ENCODE measurements around the gene THAP3.

The THAP3 gene

DNA sequence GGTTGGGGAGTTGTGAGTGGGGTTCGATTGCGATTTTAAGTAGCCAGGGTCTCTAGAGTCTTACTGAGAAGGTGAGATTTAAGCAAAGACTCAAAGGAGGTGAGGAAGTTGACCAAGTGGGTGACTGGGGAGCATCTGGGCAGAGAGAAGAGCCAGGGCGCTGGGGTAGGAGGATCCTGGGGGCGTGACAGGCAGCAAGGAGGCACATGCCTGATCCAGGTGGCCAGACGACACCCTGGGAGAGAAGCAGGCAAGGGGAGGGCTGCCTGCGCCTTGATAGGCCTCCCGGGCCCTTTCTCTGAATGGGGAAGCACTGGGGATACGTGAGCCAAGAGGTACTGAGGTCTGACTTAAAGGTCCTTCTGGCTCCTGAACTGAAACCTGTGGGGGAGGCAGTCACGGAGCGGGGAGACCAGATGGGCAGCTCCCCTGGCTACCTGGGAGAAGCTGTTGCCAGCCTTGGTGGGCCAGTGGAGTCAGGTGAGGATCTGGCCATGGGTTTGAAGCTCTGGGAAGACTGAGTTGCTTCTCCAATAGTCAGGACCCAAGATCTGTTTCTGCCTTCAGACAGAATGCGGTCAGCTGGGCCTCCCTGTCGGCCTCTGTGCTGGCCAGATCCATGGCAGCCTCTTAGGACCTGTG is 39.5 kb upstream of the THAP3 start:
- H3K4me1 ChIP-seq (ENCODE audit: insufficient read depth, low read length), result peaks cover 22% of the 10 kb centered on the region
- H3K9me3 ChIP-seq (ENCODE audit: insufficient read depth, low read length, severe bottlenecking), result no peaks in the 10 kb centered on the region
- no peak overlapping the region for H3K4me2 ChIP-seq (ENCODE audit: insufficient read depth, low read length)
- H3K27ac ChIP-seq (ENCODE audit: low read length), result no peak overlapping the region
- H3K9ac ChIP-seq (ENCODE audit: low read depth, low read length), result no peak overlapping the region
- TF ChIP-seq, protein P1, sequence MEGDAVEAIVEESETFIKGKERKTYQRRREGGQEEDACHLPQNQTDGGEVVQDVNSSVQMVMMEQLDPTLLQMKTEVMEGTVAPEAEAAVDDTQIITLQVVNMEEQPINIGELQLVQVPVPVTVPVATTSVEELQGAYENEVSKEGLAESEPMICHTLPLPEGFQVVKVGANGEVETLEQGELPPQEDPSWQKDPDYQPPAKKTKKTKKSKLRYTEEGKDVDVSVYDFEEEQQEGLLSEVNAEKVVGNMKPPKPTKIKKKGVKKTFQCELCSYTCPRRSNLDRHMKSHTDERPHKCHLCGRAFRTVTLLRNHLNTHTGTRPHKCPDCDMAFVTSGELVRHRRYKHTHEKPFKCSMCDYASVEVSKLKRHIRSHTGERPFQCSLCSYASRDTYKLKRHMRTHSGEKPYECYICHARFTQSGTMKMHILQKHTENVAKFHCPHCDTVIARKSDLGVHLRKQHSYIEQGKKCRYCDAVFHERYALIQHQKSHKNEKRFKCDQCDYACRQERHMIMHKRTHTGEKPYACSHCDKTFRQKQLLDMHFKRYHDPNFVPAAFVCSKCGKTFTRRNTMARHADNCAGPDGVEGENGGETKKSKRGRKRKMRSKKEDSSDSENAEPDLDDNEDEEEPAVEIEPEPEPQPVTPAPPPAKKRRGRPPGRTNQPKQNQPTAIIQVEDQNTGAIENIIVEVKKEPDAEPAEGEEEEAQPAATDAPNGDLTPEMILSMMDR (IDR thresholded peaks at IDR 0.05; ENCODE audit: borderline replicate concordance, extremely low read depth, low read length, poor library complexity, severe bottlenecking), result no peak
- no peak for TF ChIP-seq EZH2 (IDR thresholded peaks at IDR 0.05; ENCODE audit: borderline replicate concordance, low read depth, low read length, severe bottlenecking)
- H3K79me2 ChIP-seq (ENCODE audit: insufficient read depth, low read length), result peaks cover 23% of the 10 kb centered on the region
- peaks cover 54% of the 10 kb centered on the region for H4K20me1 ChIP-seq (ENCODE audit: insufficient read depth, low read length)
- no peak overlapping the region for H3K4me3 ChIP-seq (ENCODE audit: low read depth in 1 of 2, low read length in 2 of 2)
- H3K27me3 ChIP-seq (ENCODE audit: insufficient read depth, low read length, poor library complexity), result no peaks in the 10 kb centered on the region
- H3K36me3 ChIP-seq (ENCODE audit: insufficient read depth, low read length), result peaks cover 46% of the 10 kb centered on the region
- H2AFZ ChIP-seq (ENCODE audit: low read depth, low read length), result no peak overlapping the region
- ATAC-seq (ENCODE audit: insufficient read depth, low read depth) (no peak), DNase-seq (no peak)

DNA sequence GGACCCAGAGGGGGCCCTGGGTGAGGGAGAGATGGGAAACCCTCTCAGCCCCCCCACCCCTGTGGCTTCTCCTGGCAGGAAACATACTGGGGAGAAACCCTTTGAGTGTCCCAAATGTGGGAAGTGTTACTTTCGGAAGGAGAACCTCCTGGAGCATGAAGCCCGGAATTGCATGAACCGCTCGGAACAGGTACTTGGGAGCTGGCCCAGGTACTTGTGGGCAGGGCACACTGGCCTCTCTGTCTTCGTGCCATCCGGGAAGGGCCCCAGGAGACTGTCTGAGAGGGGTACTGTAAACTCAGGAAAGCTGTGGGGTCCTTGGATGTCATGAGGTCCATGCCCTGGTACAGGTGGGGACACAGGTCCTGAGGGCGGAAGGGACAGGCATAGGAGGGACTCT is 38.8 kb upstream of the THAP3 start:
- no peak overlapping the region for H3K9ac ChIP-seq (ENCODE audit: low read depth, low read length)
- ATAC-seq (ENCODE audit: insufficient read depth, low read depth), result no peak

DNA sequence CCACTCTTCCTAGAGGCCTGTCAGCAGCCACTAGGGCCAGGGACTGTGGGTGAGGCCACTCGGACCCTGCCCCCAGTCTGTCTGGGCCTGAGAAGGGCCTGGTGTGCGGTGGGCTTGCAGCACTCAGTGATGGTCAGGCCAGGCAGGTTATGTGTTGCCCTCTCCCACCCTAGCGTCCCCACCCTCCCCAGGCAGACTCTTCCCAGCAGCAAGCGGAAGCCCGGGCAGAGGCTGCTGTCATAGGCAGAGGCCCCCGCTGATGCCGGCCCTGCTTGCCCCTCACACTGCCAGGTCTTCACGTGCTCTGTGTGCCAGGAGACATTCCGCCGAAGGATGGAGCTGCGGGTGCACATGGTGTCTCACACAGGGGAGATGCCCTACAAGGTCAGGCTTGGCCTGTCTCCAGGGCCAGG is 38.3 kb upstream of the THAP3 start:
- Histone ChIP-seq H3K27me3 (ENCODE audit: insufficient read depth, low read length, poor library complexity) (no peaks in the 10 kb centered on the region), H3K4me2 (ENCODE audit: insufficient read depth, low read length) (no peak overlapping the region), H3K9me3 (ENCODE audit: insufficient read depth, low read length, severe bottlenecking) (no peaks in the 10 kb centered on the region), H3K36me3 (ENCODE audit: insufficient read depth, low read length) (peaks cover 58% of the 10 kb centered on the region), H3K9ac (ENCODE audit: low read depth, low read length) (no peak overlapping the region), H3K4me1 (ENCODE audit: insufficient read depth, low read length) (peaks cover 11% of the 10 kb centered on the region), H2AFZ (ENCODE audit: low read depth, low read length) (no peak overlapping the region), H3K4me3 (ENCODE audit: low read depth in 1 of 2, low read length in 2 of 2) (no peak overlapping the region), H4K20me1 (ENCODE audit: insufficient read depth, low read length) (peaks cover 55% of the 10 kb centered on the region), H3K79me2 (ENCODE audit: insufficient read depth, low read length) (peaks cover 11% of the 10 kb centered on the region), H3K27ac (ENCODE audit: low read length) (no peak overlapping the region)
- ATAC-seq (ENCODE audit: insufficient read depth, low read depth), result no peak
- no peak for DNase-seq
- TF ChIP-seq, protein P1 (IDR thresholded peaks at IDR 0.05; ENCODE audit: borderline replicate concordance, extremely low read depth, low read length, poor library complexity, severe bottlenecking), result no peak
- TF ChIP-seq EZH2 (IDR thresholded peaks at IDR 0.05; ENCODE audit: borderline replicate concordance, low read depth, low read length, severe bottlenecking), result no peak

More for the DNA sequence above, 38.8 kb upstream of the THAP3 start:
- Histone ChIP-seq H3K79me2 (ENCODE audit: insufficient read depth, low read length) (peaks cover 16% of the 10 kb centered on the region), H2AFZ (ENCODE audit: low read depth, low read length) (no peak overlapping the region), H3K27me3 (ENCODE audit: insufficient read depth, low read length, poor library complexity) (no peaks in the 10 kb centered on the region), H3K4me2 (ENCODE audit: insufficient read depth, low read length) (no peak overlapping the region), H3K4me3 (ENCODE audit: low read depth in 1 of 2, low read length in 2 of 2) (no peak overlapping the region), H3K9me3 (ENCODE audit: insufficient read depth, low read length, severe bottlenecking) (no peaks in the 10 kb centered on the region), H3K27ac (ENCODE audit: low read length) (no peak overlapping the region), H4K20me1 (ENCODE audit: insufficient read depth, low read length) (peaks cover 55% of the 10 kb centered on the region), H3K36me3 (ENCODE audit: insufficient read depth, low read length) (peaks cover 52% of the 10 kb centered on the region), H3K4me1 (ENCODE audit: insufficient read depth, low read length) (peaks cover 17% of the 10 kb centered on the region)
- no peak for DNase-seq
- TF ChIP-seq, protein P1 (IDR thresholded peaks at IDR 0.05; ENCODE audit: borderline replicate concordance, extremely low read depth, low read length, poor library complexity, severe bottlenecking), result no peak
- no peak for TF ChIP-seq EZH2 (IDR thresholded peaks at IDR 0.05; ENCODE audit: borderline replicate concordance, low read depth, low read length, severe bottlenecking)

Measured in DND-41 (cell line).